ENCODE results near the gene WDR72.

Gene WDR72

DNA sequence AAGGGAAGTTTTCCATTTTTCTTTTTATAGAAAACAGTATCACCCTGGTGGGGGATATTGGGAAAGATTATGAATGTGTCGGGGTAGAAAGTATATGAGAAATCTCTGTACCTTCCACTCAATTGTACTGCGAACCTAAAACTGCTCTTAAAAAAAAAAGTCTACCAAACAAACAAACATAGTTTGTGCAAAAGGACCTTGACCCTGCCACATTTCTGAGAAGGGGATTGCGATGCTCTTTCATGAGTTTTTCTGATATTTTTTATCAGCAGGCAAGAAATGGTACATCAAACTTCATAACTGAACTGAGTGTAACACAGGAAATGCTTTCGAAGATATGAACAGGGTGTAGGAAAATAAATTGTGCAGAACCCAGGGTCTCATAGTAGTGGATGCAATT is 286.0 kb downstream of the WDR72 start:
- no peaks in the 10 kb centered on the region for H3K9me2 ChIP-seq (replicated peaks; ENCODE audit: low read depth, low read length)
- H3K79me2 ChIP-seq (ENCODE audit: insufficient read depth, low read length), result no peaks in the 10 kb centered on the region
- H3K9ac ChIP-seq (ENCODE audit: low read depth, low read length, poor library complexity, severe bottlenecking), result no peak overlapping the region
- H3K27me3 ChIP-seq (ENCODE audit: insufficient read depth, low read length, poor library complexity, severe bottlenecking), result no peaks in the 10 kb centered on the region
- no peaks in the 10 kb centered on the region for H4K20me1 ChIP-seq (ENCODE audit: insufficient read depth, low read length, poor library complexity, severe bottlenecking)
- no peaks in the 10 kb centered on the region for H3F3A ChIP-seq (ENCODE audit: low read depth)
- TF ChIP-seq EZH2phosphoT487 (IDR thresholded peaks at IDR 0.05; ENCODE audit: borderline replicate concordance) (no peak), CTCF (conservative IDR thresholded peaks at IDR 0.05; ENCODE audit: low read length) (no peak)
- no peaks in the 10 kb centered on the region for H3K9me3 ChIP-seq (ENCODE audit: insufficient read depth, low read depth, low read length)
- H3K4me1 ChIP-seq (ENCODE audit: insufficient read depth, low read length, poor library complexity, severe bottlenecking), result no peaks in the 10 kb centered on the region
- H3K4me2 ChIP-seq (ENCODE audit: low read depth, low read length, poor library complexity, severe bottlenecking), result no peak overlapping the region
- H3K36me3 ChIP-seq (ENCODE audit: insufficient read depth, low read length), result no peaks in the 10 kb centered on the region
- H2AFZ ChIP-seq (ENCODE audit: low read length), result no peak overlapping the region
- H3K4me3 ChIP-seq (ENCODE audit: low read length, poor library complexity, severe bottlenecking), result no peak overlapping the region

GRCh38 chr15:53472883-53473282 is 286.6 kb downstream of the WDR72 start:
- H2AFZ ChIP-seq (ENCODE audit: low read length), result no peak overlapping the region

DNA sequence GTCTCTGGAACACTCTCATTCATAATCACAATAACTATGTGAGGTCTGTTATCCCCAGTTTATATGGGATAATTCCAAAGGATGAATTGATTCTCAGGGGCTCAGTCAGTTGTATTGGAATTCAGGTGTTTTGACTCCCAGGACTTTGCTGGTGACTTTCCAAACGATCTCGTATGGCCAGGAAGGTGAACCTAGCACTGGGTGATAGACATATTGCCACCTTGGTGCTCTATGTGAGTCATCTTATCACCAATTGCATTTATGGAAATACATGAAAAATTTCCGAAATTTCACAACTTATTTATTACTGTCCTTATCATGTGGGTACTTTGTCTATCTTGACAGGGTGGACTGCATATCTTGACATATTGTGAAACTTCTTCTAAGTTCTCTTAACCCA is 287.3 kb downstream of the WDR72 start:
- H3K36me3 ChIP-seq (ENCODE audit: insufficient read depth, low read length), result no peaks in the 10 kb centered on the region
- no peaks in the 10 kb centered on the region for H3F3A ChIP-seq (ENCODE audit: low read depth)
- H3K9me3 ChIP-seq (ENCODE audit: insufficient read depth, low read depth, low read length), result no peaks in the 10 kb centered on the region
- H3K9me2 ChIP-seq (replicated peaks; ENCODE audit: low read depth, low read length), result no peaks in the 10 kb centered on the region
- H2AFZ ChIP-seq (ENCODE audit: low read length), result no peak overlapping the region
- no peak overlapping the region for H3K9ac ChIP-seq (ENCODE audit: low read depth, low read length, poor library complexity, severe bottlenecking)
- no peak overlapping the region for H3K4me3 ChIP-seq (ENCODE audit: low read length, poor library complexity, severe bottlenecking)
- H3K79me2 ChIP-seq (ENCODE audit: insufficient read depth, low read length), result no peaks in the 10 kb centered on the region
- H3K4me1 ChIP-seq (ENCODE audit: insufficient read depth, low read length, poor library complexity, severe bottlenecking), result no peaks in the 10 kb centered on the region
- H3K4me2 ChIP-seq (ENCODE audit: low read depth, low read length, poor library complexity, severe bottlenecking), result no peak overlapping the region
- H3K27me3 ChIP-seq (ENCODE audit: insufficient read depth, low read length, poor library complexity, severe bottlenecking), result no peaks in the 10 kb centered on the region
- H4K20me1 ChIP-seq (ENCODE audit: insufficient read depth, low read length, poor library complexity, severe bottlenecking), result no peaks in the 10 kb centered on the region
- TF ChIP-seq EZH2phosphoT487 (IDR thresholded peaks at IDR 0.05; ENCODE audit: borderline replicate concordance) (no peak), CTCF (conservative IDR thresholded peaks at IDR 0.05; ENCODE audit: low read length) (no peak)

More at GRCh38 chr15:53472883-53473282, 286.6 kb downstream of the WDR72 start:
- H3K4me2 ChIP-seq (ENCODE audit: low read depth, low read length, poor library complexity, severe bottlenecking), result no peak overlapping the region
- H3K27me3 ChIP-seq (ENCODE audit: insufficient read depth, low read length, poor library complexity, severe bottlenecking), result no peaks in the 10 kb centered on the region
- no peaks in the 10 kb centered on the region for H4K20me1 ChIP-seq (ENCODE audit: insufficient read depth, low read length, poor library complexity, severe bottlenecking)
- H3K9me2 ChIP-seq (replicated peaks; ENCODE audit: low read depth, low read length), result no peaks in the 10 kb centered on the region
- no peaks in the 10 kb centered on the region for H3K4me1 ChIP-seq (ENCODE audit: insufficient read depth, low read length, poor library complexity, severe bottlenecking)
- no peaks in the 10 kb centered on the region for H3K36me3 ChIP-seq (ENCODE audit: insufficient read depth, low read length)
- no peaks in the 10 kb centered on the region for H3K79me2 ChIP-seq (ENCODE audit: insufficient read depth, low read length)
- H3F3A ChIP-seq (ENCODE audit: low read depth), result no peaks in the 10 kb centered on the region
- H3K9me3 ChIP-seq (ENCODE audit: insufficient read depth, low read depth, low read length), result no peaks in the 10 kb centered on the region
- TF ChIP-seq EZH2phosphoT487 (IDR thresholded peaks at IDR 0.05; ENCODE audit: borderline replicate concordance) (no peak), CTCF (conservative IDR thresholded peaks at IDR 0.05; ENCODE audit: low read length) (no peak)
- H3K4me3 ChIP-seq (ENCODE audit: low read length, poor library complexity, severe bottlenecking), result no peak overlapping the region
- H3K9ac ChIP-seq (ENCODE audit: low read depth, low read length, poor library complexity, severe bottlenecking), result no peak overlapping the region
